ENCODE measurements around the gene LCN1. TPM values are rescaled to one million over a fixed set of nuclear protein-coding genes. Genes with fewer than 3 reads are reported as not detected.
A peak's percentile ranks its signal among the peaks of the same experiment; 100 is the strongest.

Gene LCN1
- total RNA-seq, 1 donor from 2014 or later: not detected

DNA sequence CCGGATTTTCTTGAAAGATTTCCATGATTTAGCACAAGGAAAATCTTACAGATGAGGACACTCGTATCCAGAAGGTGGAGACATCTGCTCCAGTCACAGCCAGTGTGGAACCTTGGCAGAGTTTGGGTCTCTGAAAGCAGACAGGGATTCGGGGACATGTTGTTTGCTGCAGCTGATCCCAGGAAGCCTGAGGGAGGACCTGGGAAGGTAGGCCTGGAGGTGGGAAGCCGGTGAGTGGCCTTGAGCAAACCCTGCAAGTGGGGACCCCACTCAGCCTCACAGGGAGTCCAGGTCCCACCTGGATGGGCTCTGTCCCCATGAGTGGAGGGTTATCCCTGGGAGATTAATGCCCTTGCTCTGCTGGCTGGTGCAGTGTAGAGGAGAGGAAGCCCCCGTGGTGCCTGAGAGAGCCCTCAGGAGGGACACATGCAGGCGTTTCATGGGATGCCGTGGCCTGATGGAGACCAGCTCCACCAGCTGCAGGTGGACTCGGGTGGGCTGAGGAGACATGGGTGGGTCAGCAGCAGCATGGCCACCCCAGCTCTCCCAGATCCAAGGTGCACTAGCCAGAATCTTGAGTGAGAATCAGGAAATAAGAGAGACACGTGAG is 12.9 kb upstream of the LCN1 start:
- H2AFZ ChIP-seq (replicated peaks): no peak overlapping the region
- H3K4me3 ChIP-seq: no peak overlapping the region
- Mint-ChIP-seq H3K4me1 (peaks cover 8% of the 10 kb centered on the region), H3K27me3 (ENCODE audit: insufficient read depth, low read depth) (peaks cover 11% of the 10 kb centered on the region), H3K4me3 (no peak overlapping the region), H3K27ac (no peak overlapping the region), H3K9me3 (peaks cover 11% of the 10 kb centered on the region), H3K36me3 (peaks cover 10% of the 10 kb centered on the region)
- no peaks in the 10 kb centered on the region for H3K79me2 ChIP-seq (ENCODE audit: low read depth)
- H3K4me1 ChIP-seq: peaks cover 14% of the 10 kb centered on the region
- DNase-seq (ENCODE audit: low spot score): no peak
- no peaks in the 10 kb centered on the region for H3K36me3 ChIP-seq
- no peaks in the 10 kb centered on the region for H3K27me3 ChIP-seq
- no peak overlapping the region for H3K4me2 ChIP-seq
- TF ChIP-seq, protein P1, sequence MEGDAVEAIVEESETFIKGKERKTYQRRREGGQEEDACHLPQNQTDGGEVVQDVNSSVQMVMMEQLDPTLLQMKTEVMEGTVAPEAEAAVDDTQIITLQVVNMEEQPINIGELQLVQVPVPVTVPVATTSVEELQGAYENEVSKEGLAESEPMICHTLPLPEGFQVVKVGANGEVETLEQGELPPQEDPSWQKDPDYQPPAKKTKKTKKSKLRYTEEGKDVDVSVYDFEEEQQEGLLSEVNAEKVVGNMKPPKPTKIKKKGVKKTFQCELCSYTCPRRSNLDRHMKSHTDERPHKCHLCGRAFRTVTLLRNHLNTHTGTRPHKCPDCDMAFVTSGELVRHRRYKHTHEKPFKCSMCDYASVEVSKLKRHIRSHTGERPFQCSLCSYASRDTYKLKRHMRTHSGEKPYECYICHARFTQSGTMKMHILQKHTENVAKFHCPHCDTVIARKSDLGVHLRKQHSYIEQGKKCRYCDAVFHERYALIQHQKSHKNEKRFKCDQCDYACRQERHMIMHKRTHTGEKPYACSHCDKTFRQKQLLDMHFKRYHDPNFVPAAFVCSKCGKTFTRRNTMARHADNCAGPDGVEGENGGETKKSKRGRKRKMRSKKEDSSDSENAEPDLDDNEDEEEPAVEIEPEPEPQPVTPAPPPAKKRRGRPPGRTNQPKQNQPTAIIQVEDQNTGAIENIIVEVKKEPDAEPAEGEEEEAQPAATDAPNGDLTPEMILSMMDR (IDR thresholded peaks at IDR 0.05): no peak
- TF ChIP-seq EZH2phosphoT487 (IDR thresholded peaks at IDR 0.05): no peak
- TF ChIP-seq EZH2 (IDR thresholded peaks at IDR 0.05): no peak
- no peak overlapping the region for H3K9ac ChIP-seq
- no peak overlapping the region for H3K27ac ChIP-seq
- H3K9me3 ChIP-seq (ENCODE audit: low read depth): no peaks in the 10 kb centered on the region
- peaks cover 12% of the 10 kb centered on the region for H3F3A ChIP-seq (ENCODE audit: low read depth)
- H4K20me1 ChIP-seq (ENCODE audit: low read depth): peaks cover 9% of the 10 kb centered on the region

DNA sequence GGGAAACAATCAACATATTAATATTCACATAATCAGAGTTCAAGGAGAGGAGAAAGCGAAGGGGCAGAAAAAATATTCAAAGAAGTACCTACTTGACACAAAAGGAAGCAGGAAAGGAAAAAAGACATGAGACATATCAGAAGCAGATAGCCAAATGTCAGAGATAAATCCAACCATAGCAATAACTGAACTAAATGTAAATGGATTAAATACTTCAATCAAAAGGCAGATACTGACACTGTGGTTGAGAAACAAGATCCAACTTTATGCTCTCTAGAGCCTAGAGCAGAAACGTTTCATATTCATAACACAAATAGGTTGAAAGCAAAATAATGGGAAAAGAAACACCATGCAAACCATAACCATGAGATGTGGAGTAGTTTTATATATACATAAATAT is 11.8 kb upstream of the LCN1 start:
- peaks cover 14% of the 10 kb centered on the region for H3K4me1 ChIP-seq
- no peak overlapping the region for H3K4me2 ChIP-seq
- Mint-ChIP-seq H3K36me3 (peaks cover 6% of the 10 kb centered on the region), H3K9me3 (peaks cover 11% of the 10 kb centered on the region), H3K4me1 (peaks cover 8% of the 10 kb centered on the region), H3K27ac (no peak overlapping the region), H3K27me3 (ENCODE audit: insufficient read depth, low read depth) (peaks cover 14% of the 10 kb centered on the region), H3K4me3 (no peak overlapping the region)
- peaks cover 5% of the 10 kb centered on the region for H3F3A ChIP-seq (ENCODE audit: low read depth)
- no peak overlapping the region for H3K4me3 ChIP-seq
- no peak for TF ChIP-seq EZH2 (IDR thresholded peaks at IDR 0.05)
- no peak for TF ChIP-seq EZH2phosphoT487 (IDR thresholded peaks at IDR 0.05)
- TF ChIP-seq, protein P1 (IDR thresholded peaks at IDR 0.05): no peak
- H3K27ac ChIP-seq: no peak overlapping the region
- no peak overlapping the region for H3K9ac ChIP-seq
- no peak overlapping the region for H2AFZ ChIP-seq (replicated peaks)
- H3K9me3 ChIP-seq (ENCODE audit: low read depth): no peaks in the 10 kb centered on the region
- H3K27me3 ChIP-seq: no peaks in the 10 kb centered on the region
- no peaks in the 10 kb centered on the region for H3K79me2 ChIP-seq (ENCODE audit: low read depth)
- H4K20me1 ChIP-seq (ENCODE audit: low read depth): peaks cover 1% of the 10 kb centered on the region
- H3K36me3 ChIP-seq: no peaks in the 10 kb centered on the region
- DNase-seq (ENCODE audit: low spot score): no peak

DNA sequence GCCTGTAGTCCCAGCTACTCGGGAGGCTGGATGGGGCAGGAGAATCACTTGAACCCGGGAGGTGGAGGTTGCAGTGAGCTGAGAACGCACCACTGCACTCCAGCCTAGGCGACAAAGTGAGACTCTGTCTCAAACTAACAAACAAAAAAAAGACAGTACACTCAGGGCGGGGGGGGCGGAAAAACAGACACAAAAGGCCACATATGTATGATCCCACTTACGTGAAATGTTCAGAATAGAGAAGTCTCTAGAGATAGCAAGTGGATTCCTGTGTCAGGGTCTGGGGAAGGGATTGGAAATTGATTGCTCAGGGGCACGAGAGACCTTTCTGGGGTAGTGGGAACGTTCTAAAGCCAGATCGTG is 9.0 kb upstream of the LCN1 start:
- H3K9me3 Mint-ChIP-seq: peaks cover 11% of the 10 kb centered on the region
- peak overlapping the region; percentile 18 for H3K27ac Mint-ChIP-seq
- Histone ChIP-seq H2AFZ (replicated peaks) (no peak overlapping the region), H4K20me1 (ENCODE audit: low read depth) (no peaks in the 10 kb centered on the region), H3K4me1 (peaks cover 4% of the 10 kb centered on the region), H3K4me2 (no peak overlapping the region), H3K9ac (no peak overlapping the region), H3K36me3 (no peaks in the 10 kb centered on the region), H3K79me2 (ENCODE audit: low read depth) (no peaks in the 10 kb centered on the region), H3K27ac (no peak overlapping the region), H3F3A (ENCODE audit: low read depth) (no peaks in the 10 kb centered on the region), H3K9me3 (ENCODE audit: low read depth) (no peaks in the 10 kb centered on the region), H3K27me3 (no peaks in the 10 kb centered on the region), H3K4me3 (no peak overlapping the region)
- no peaks in the 10 kb centered on the region for H3K36me3 Mint-ChIP-seq
- H3K4me3 Mint-ChIP-seq: no peak overlapping the region
- TF ChIP-seq, protein P1 (IDR thresholded peaks at IDR 0.05): no peak
- TF ChIP-seq EZH2phosphoT487 (IDR thresholded peaks at IDR 0.05): no peak
- no peak for TF ChIP-seq EZH2 (IDR thresholded peaks at IDR 0.05)
- H3K4me1 Mint-ChIP-seq: peaks cover 8% of the 10 kb centered on the region
- H3K27me3 Mint-ChIP-seq (ENCODE audit: insufficient read depth, low read depth): peaks cover 10% of the 10 kb centered on the region
- DNase-seq (ENCODE audit: low spot score): no peak

All from neural progenitor cell (in vitro differentiated cells).